Measurements from ENCODE around the gene MTNR1A.

The MTNR1A gene

DNA sequence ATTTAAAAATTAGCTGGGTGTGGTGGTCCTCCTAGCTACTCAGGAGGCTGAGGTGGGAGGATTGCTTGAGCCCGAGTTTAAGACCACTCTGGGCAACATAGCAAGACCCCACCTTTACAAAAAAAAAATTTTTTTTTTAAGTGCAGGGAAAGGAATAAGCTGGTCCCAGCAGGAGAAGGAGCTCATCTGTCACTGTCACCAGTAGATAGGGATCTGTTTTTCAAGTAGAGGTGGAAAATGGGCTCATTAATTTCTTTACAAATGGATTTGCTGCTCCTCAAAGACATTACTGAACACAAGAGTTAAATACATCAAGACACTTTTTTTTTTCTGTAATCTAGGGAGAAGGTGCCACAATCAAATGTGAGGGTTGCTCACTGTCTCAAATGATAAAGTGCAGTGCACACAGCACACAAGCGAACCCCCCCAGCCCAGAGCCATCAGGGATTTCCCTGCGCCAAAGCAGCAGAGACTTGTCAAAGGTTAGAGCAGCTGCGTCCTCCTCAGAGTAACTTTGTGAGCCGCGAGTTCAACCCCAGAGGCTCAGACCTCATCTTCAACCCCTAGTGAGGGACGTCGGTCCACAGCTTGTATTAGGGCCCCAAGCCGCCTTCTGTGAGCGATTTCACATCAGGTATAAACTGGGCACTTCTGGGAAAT is 14.3 kb upstream of the MTNR1A start:
- TF ChIP-seq ZNF626 (tag by site-specific recombination; IDR thresholded peaks at IDR 0.05) (no peak), ZNF140 (tag by site-specific recombination; IDR thresholded peaks at IDR 0.05) (no peak), ZNF146 (tag by site-specific recombination; IDR thresholded peaks at IDR 0.05) (no peak)
- TF ChIP-seq, protein P1, sequence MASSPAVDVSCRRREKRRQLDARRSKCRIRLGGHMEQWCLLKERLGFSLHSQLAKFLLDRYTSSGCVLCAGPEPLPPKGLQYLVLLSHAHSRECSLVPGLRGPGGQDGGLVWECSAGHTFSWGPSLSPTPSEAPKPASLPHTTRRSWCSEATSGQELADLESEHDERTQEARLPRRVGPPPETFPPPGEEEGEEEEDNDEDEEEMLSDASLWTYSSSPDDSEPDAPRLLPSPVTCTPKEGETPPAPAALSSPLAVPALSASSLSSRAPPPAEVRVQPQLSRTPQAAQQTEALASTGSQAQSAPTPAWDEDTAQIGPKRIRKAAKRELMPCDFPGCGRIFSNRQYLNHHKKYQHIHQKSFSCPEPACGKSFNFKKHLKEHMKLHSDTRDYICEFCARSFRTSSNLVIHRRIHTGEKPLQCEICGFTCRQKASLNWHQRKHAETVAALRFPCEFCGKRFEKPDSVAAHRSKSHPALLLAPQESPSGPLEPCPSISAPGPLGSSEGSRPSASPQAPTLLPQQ (tag by site-specific recombination; IDR thresholded peaks at IDR 0.05) = no peak
- H3K4me3 ChIP-seq (ENCODE audit: low read depth, low read length) = no peak overlapping the region
- ChIA-PET CTCF (interaction anchor here (0.9 kb wide), 1 partner anchor 18 kb away, joined by 4 read pairs; no protein-coding TSS in a partner anchor), POLR2A (no interaction called here)
- H3K36me3 ChIP-seq (ENCODE audit: control insufficient read depth in 2 of 2, insufficient read depth in 1 of 2, low read length in 2 of 2) = no peaks in the 10 kb centered on the region
- H3K27ac ChIP-seq (ENCODE audit: extremely low read depth, low read depth, low read length) = no peak overlapping the region
- H3K9me3 ChIP-seq (ENCODE audit: control insufficient read depth, insufficient read depth, low read depth, low read length) = no peaks in the 10 kb centered on the region
- no peaks in the 10 kb centered on the region for H3K4me1 ChIP-seq (ENCODE audit: control insufficient read depth, insufficient read depth, low read length)

DNA sequence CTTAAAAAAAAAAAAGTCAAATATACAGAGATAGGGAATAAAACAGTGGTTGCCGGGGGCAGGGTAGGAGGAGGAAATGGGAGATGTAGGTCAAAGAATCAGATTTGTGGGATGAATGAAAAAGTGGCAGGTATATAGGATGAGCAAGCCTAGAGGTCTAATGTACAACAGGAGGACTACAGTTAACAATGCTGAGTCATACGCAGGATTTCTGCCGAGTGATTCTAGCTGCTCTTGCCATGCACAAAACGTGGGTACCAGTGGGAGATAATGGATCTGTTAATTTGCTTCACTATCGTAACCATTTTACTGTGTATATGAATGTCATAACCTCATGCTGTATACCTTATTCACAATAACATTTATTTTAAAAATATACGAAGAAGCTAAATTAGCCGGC is 10.7 kb upstream of the MTNR1A start:
- Histone ChIP-seq H3K27ac (ENCODE audit: extremely low read depth, low read depth, low read length) (no peak overlapping the region), H3K9me3 (ENCODE audit: control insufficient read depth, insufficient read depth, low read depth, low read length) (no peaks in the 10 kb centered on the region), H3K4me3 (ENCODE audit: low read depth, low read length) (no peak overlapping the region), H3K36me3 (ENCODE audit: control insufficient read depth in 2 of 2, insufficient read depth in 1 of 2, low read length in 2 of 2) (no peaks in the 10 kb centered on the region), H3K4me1 (ENCODE audit: control insufficient read depth, insufficient read depth, low read length) (no peaks in the 10 kb centered on the region)
- CTCF ChIA-PET = interaction anchor here (1.7 kb wide), 1 partner anchor 21 kb away, joined by 6 read pairs; no protein-coding TSS in a partner anchor
- TF ChIP-seq ZSCAN16 (tag by site-specific recombination; IDR thresholded peaks at IDR 0.05) = no peak
- TF ChIP-seq ZNF423 (tag by site-specific recombination; IDR thresholded peaks at IDR 0.05) = no peak
- TF ChIP-seq, protein P2, sequence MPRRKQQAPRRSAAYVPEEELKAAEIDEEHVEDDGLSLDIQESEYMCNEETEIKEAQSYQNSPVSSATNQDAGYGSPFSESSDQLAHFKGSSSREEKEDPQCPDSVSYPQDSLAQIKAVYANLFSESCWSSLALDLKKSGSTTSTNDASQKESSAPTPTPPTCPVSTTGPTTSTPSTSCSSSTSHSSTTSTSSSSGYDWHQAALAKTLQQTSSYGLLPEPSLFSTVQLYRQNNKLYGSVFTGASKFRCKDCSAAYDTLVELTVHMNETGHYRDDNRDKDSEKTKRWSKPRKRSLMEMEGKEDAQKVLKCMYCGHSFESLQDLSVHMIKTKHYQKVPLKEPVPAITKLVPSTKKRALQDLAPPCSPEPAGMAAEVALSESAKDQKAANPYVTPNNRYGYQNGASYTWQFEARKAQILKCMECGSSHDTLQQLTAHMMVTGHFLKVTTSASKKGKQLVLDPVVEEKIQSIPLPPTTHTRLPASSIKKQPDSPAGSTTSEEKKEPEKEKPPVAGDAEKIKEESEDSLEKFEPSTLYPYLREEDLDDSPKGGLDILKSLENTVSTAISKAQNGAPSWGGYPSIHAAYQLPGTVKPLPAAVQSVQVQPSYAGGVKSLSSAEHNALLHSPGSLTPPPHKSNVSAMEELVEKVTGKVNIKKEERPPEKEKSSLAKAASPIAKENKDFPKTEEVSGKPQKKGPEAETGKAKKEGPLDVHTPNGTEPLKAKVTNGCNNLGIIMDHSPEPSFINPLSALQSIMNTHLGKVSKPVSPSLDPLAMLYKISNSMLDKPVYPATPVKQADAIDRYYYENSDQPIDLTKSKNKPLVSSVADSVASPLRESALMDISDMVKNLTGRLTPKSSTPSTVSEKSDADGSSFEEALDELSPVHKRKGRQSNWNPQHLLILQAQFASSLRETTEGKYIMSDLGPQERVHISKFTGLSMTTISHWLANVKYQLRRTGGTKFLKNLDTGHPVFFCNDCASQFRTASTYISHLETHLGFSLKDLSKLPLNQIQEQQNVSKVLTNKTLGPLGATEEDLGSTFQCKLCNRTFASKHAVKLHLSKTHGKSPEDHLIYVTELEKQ (tag by site-specific recombination; IDR thresholded peaks at IDR 0.05; ENCODE audit: borderline replicate concordance) = no peak
- POLR2A ChIA-PET = no interaction called here

DNA sequence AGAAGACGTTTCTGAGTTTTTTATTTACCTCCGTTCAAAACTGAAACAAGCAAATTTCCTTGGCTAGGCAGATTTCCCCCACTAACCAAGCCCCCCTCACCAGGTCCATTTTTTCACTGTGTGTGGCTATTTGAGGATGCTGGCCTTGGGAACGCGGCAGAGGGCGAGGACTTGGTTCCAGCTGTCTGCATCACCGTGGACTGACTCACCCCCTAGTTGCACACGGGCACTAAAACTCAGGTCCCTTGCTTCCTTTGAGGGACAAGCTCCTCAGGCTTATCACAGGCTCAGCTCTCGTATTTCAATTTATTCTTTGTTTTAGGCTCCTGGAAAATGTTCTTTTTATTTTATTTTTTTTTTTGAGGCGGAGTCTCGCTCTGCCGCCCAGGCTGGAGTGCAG is 8.4 kb upstream of the MTNR1A start:
- POLR2A ChIA-PET = no interaction called here
- CTCF ChIA-PET = interaction anchor here (1.0 kb wide), 1 partner anchor 23 kb away, joined by 4 read pairs; no protein-coding TSS in a partner anchor
- Histone ChIP-seq H3K4me3 (ENCODE audit: low read depth, low read length) (no peak overlapping the region), H3K4me1 (ENCODE audit: control insufficient read depth, insufficient read depth, low read length) (no peaks in the 10 kb centered on the region), H3K9me3 (ENCODE audit: control insufficient read depth, insufficient read depth, low read depth, low read length) (no peaks in the 10 kb centered on the region), H3K36me3 (ENCODE audit: control insufficient read depth in 2 of 2, insufficient read depth in 1 of 2, low read length in 2 of 2) (no peaks in the 10 kb centered on the region), H3K27ac (ENCODE audit: extremely low read depth, low read depth, low read length) (no peak overlapping the region)
- no peak for TF ChIP-seq ZNF426 (tag by site-specific recombination; IDR thresholded peaks at IDR 0.05)
- TF ChIP-seq, protein P3, sequence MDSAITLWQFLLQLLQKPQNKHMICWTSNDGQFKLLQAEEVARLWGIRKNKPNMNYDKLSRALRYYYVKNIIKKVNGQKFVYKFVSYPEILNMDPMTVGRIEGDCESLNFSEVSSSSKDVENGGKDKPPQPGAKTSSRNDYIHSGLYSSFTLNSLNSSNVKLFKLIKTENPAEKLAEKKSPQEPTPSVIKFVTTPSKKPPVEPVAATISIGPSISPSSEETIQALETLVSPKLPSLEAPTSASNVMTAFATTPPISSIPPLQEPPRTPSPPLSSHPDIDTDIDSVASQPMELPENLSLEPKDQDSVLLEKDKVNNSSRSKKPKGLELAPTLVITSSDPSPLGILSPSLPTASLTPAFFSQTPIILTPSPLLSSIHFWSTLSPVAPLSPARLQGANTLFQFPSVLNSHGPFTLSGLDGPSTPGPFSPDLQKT (IDR thresholded peaks at IDR 0.05; ENCODE audit: borderline replicate concordance, low read depth, low read length) = no peak
- no peak for TF ChIP-seq ZNF670 (tag by site-specific recombination; IDR thresholded peaks at IDR 0.05; ENCODE audit: low read depth)

DNA sequence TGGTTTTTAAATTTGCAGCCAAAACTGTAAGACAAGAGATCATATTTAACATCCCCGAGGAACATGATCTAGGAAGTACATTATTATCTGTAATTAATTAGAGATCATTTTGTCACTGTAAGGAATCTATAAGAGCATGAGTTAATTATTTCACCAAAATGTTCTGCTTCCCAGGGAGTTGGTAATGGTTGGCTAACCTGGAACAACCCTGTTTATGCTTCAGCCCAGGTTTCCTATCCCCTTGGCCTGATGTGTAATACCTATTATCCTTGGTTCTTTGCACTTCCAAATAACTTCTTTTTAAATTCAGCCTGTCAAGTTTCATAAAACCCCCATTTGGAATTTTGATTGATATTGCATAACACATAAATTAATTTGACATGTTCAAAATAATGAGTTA is 6.4 kb upstream of the MTNR1A start:
- no peak overlapping the region for H3K27ac ChIP-seq (ENCODE audit: extremely low read depth, low read depth, low read length)
- no peak overlapping the region for H3K4me3 ChIP-seq (ENCODE audit: low read depth, low read length)
- POLR2A ChIA-PET = no interaction called here
- TF ChIP-seq ZNF529 (tag by site-specific recombination; IDR thresholded peaks at IDR 0.05; ENCODE audit: insufficient replicate concordance) = no peak
- TF ChIP-seq, protein P4, sequence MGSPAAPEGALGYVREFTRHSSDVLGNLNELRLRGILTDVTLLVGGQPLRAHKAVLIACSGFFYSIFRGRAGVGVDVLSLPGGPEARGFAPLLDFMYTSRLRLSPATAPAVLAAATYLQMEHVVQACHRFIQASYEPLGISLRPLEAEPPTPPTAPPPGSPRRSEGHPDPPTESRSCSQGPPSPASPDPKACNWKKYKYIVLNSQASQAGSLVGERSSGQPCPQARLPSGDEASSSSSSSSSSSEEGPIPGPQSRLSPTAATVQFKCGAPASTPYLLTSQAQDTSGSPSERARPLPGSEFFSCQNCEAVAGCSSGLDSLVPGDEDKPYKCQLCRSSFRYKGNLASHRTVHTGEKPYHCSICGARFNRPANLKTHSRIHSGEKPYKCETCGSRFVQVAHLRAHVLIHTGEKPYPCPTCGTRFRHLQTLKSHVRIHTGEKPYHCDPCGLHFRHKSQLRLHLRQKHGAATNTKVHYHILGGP (tag by site-specific recombination; IDR thresholded peaks at IDR 0.05) = no peak
- H3K4me1 ChIP-seq (ENCODE audit: control insufficient read depth, insufficient read depth, low read length) = no peaks in the 10 kb centered on the region
- no peaks in the 10 kb centered on the region for H3K36me3 ChIP-seq (ENCODE audit: control insufficient read depth in 2 of 2, insufficient read depth in 1 of 2, low read length in 2 of 2)
- H3K9me3 ChIP-seq (ENCODE audit: control insufficient read depth, insufficient read depth, low read depth, low read length) = no peaks in the 10 kb centered on the region
- CTCF ChIA-PET = no interaction called here
